Bronchial epithelial cell (primary cell): ENCODE results near the gene RC3H2. TPM values are rescaled to one million over a fixed set of nuclear protein-coding genes. Genes with fewer than 3 reads are reported as not detected.
"Not testable (repeated sequence)": the region's sequence is repeated elsewhere in the genome, so short reads cannot be mapped to it uniquely, and the experiment has no call there.

Experiments used
- DNase-seq: peaks from one replicate; pipeline ENCODE4 v3.0.0-alpha.2; 2010; ENCODE audit warnings: low read depth
- FAIRE-seq: peaks from 2 replicates; lab custom pipeline; 2011; peaks lifted over from hg19 to GRCh38; lab: Jason Lieb, UNC
- H3K27me3 ChIP-seq: 2 replicates; pipeline ENCODE4 v1.5.1; 2011; ENCODE audit warnings: low read length; ENCODE audit not compliant: control insufficient read depth, insufficient read depth
- H3K36me3 ChIP-seq: 2 replicates; pipeline ENCODE4 v1.5.1; 2011; ENCODE audit warnings: low read length; ENCODE audit not compliant: control insufficient read depth, insufficient read depth
- H3K4me3 ChIP-seq: 2 replicates; pipeline ENCODE4 v1.5.1; 2011; ENCODE audit warnings: mild to moderate bottlenecking, low read depth, low read length, control low read depth
- total RNA-seq: library from RNA; depleted of rRNA; stranded (reverse); fragments of >200 nt; gene quantifications from 2 replicates; pipeline ENCODE4 v1.2.1, GENCODE V29; 2014
- TF ChIP-seq, protein P1 (sequence below): IDR thresholded peaks from 2 replicates; pipeline ENCODE4 v1.5.1; 2011; ENCODE audit warnings: mild to moderate bottlenecking, moderate library complexity, low read length, control low read depth, inconsistent platforms; ENCODE audit not compliant: insufficient read depth, severe bottlenecking

Gene RC3H2
- total RNA-seq, 1 donor from 2014 or later, result 43.2 TPM

DNA sequence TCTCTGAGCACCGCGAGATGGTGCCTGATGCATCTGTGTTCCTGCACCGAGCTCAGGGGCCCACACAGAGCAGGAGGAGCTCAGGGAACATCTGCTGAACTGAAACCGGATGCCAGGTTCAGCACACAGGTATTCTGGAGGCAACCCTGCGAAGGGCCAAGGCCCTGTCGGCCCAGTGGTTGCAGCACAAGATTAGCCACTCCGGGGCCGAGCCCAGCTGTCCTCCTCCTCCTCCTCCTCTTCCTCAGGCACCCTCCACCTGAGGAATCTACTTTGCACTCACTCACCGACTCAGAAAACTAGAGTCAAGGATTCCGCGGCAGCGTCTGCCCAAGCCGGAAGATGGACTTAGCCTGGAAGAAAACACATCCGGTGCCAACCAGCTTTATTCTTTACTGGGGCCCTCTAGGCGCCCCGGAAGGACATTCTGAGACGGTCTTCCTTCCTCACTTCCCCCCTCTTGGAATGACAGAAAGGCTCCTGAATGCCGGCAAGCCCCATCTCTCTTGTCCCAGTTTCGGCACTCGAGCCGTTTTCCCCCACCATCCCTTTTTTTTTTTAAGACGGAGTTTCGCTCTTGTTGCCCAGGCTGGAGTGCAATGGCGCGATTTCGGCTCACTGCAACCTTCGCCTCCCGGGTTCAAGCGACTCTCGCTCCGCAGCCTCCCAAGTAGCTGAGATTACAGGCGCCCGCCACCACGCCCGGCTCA is 8.0 kb upstream of the RC3H2 start, which contains the start of gene ZBTB6:
TSS of gene ZBTB6 (minus strand) at position 360 of the 710 bp plus-strand sequence. CDS start 1,251 bp downstream, outside the sequence.
- Histone ChIP-seq H3K27me3 (no peaks in the 10 kb centered on the region), H3K4me3 (peak within 1 kb of the TSS; percentile 56), H3K36me3 (peaks cover 5% of the 10 kb centered on the region)
- DNase-seq (peak; percentile 79), FAIRE-seq (no peak)
- TF ChIP-seq, protein P1, sequence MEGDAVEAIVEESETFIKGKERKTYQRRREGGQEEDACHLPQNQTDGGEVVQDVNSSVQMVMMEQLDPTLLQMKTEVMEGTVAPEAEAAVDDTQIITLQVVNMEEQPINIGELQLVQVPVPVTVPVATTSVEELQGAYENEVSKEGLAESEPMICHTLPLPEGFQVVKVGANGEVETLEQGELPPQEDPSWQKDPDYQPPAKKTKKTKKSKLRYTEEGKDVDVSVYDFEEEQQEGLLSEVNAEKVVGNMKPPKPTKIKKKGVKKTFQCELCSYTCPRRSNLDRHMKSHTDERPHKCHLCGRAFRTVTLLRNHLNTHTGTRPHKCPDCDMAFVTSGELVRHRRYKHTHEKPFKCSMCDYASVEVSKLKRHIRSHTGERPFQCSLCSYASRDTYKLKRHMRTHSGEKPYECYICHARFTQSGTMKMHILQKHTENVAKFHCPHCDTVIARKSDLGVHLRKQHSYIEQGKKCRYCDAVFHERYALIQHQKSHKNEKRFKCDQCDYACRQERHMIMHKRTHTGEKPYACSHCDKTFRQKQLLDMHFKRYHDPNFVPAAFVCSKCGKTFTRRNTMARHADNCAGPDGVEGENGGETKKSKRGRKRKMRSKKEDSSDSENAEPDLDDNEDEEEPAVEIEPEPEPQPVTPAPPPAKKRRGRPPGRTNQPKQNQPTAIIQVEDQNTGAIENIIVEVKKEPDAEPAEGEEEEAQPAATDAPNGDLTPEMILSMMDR, result no peak

- TF ChIP-seq, protein P1, result no peak
- no peak for FAIRE-seq
- Histone ChIP-seq H3K27me3 (no peaks in the 10 kb centered on the region), H3K4me3 (peak overlapping the region; percentile 56), H3K36me3 (peaks cover 5% of the 10 kb centered on the region)
- DNase-seq, result no peak
Measured at GRCh38 chr9:122912671-122912963, 7.5 kb upstream of the RC3H2 start.

- H3K4me3 ChIP-seq, H3K27me3 ChIP-seq, DNase-seq, FAIRE-seq, H3K36me3 ChIP-seq: not testable (repeated sequence)
Measured at GRCh38 chr9:122906122-122906521, 963 bp upstream of the RC3H2 start.

DNA sequence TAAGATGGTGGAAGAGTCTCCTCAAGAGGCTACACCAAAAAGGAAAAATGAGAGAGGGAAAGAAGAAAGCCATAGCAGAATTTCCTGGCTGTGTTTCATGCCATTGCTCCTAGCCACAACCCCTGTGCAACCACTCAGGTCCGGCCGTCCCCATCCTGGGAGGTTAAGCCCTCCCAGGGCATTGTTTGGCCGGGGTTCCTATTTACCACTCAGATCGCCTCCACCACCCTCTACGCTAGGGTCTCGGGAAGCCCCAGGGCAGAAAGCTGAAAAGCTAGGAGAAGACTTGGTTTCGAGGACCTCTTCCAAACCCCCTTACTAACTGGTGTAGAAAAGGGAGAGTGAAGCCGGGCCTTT is 715 bp downstream of the RC3H2 start:
- no peaks in the 10 kb centered on the region for H3K27me3 ChIP-seq
- H3K4me3 ChIP-seq, result peak overlapping the region; percentile 90
- TF ChIP-seq, protein P1, result no peak
- FAIRE-seq, result no peak
- no peaks in the 10 kb centered on the region for H3K36me3 ChIP-seq
- DNase-seq, result no peak

DNA sequence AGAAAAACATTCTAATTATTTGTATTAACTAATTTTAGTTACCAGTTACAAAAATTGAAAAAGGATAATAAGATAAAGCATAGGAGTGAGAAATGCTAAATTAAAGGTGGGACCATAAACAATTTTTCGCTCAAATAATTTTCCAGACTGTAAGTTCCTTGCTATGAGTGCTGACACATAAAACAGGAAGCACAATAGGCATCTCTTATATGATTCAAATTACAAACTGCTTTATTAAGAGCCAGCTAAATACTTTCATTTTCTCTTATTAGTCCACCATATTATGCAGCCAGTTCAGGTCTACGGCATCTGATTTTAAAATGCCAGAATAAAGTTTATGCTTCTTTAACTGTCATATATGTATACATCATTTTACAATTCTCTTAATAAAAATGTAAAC is 4.4 kb downstream of the RC3H2 start:
- TF ChIP-seq, protein P1, result no peak
- FAIRE-seq, result no peak
- peak; percentile 46 for DNase-seq
- Histone ChIP-seq H3K36me3 (peaks cover 3% of the 10 kb centered on the region), H3K4me3 (no peak overlapping the region), H3K27me3 (no peaks in the 10 kb centered on the region)

- Histone ChIP-seq H3K4me3 (no peak overlapping the region), H3K36me3 (peaks cover 3% of the 10 kb centered on the region), H3K27me3 (no peaks in the 10 kb centered on the region)
- FAIRE-seq (no peak), DNase-seq (peak; percentile 81)
- TF ChIP-seq, protein P1, result no peak
Measured at GRCh38 chr9:122897969-122898368, 7.2 kb downstream of the RC3H2 start.
